HG03442 (cell line): ENCODE measurements around the gene PITX3.

Experiments used
- ATAC-seq: cut with Tn5 transposase; IDR thresholded peaks from one replicate; pipeline ENCODE4 v1.9.1; 2021; ENCODE audit warnings: mild to moderate bottlenecking, moderate library complexity; ENCODE audit not compliant: unreplicated experiment

PITX3 gene

GRCh38 chr10:102241444-102242117 lies at the start of gene PITX3:
Gene PITX3 (minus strand): TSS chr10:102241512. CDS start chr10:102232080, 9,432 bp downstream.
- peak; percentile 36 for ATAC-seq

GRCh38 chr10:102289840-102290239 lies 48.5 kb upstream of the PITX3 start:
- no peak for ATAC-seq

GRCh38 chr10:102289356-102289755 lies 48.0 kb upstream of the PITX3 start:
- ATAC-seq = no peak

- ATAC-seq = no peak
These were observed 46.7 kb upstream of the PITX3 start for GRCh38 chr10:102287991-102288390.

GRCh38 chr10:102287538-102287937 lies 46.2 kb upstream of the PITX3 start:
- ATAC-seq = no peak

- no peak for ATAC-seq
These were observed 44.9 kb upstream of the PITX3 start for GRCh38 chr10:102286216-102286615.

GRCh38 chr10:102285133-102285532 lies 43.8 kb upstream of the PITX3 start:
- ATAC-seq = no peak

- no peak for ATAC-seq
These were observed 43.2 kb upstream of the PITX3 start for GRCh38 chr10:102284531-102284930.

GRCh38 chr10:102283890-102284289 lies 42.6 kb upstream of the PITX3 start:
- no peak for ATAC-seq

GRCh38 chr10:102283488-102283887 lies 42.2 kb upstream of the PITX3 start:
- ATAC-seq = no peak

GRCh38 chr10:102281102-102281487 lies 39.8 kb upstream of the PITX3 start:
- no peak for ATAC-seq

- ATAC-seq = no peak
These were observed 39.2 kb upstream of the PITX3 start for GRCh38 chr10:102280397-102281101.

- no peak for ATAC-seq
These were observed 37.8 kb upstream of the PITX3 start for GRCh38 chr10:102279104-102279503.

GRCh38 chr10:102275343-102275742 lies 34.0 kb upstream of the PITX3 start:
- ATAC-seq = no peak

GRCh38 chr10:102274062-102274461 lies 32.8 kb upstream of the PITX3 start:
- ATAC-seq = no peak

GRCh38 chr10:102269017-102269416 lies 27.7 kb upstream of the PITX3 start:
- ATAC-seq = no peak

GRCh38 chr10:102268375-102268888 lies 27.1 kb upstream of the PITX3 start:
- no peak for ATAC-seq

- no peak for ATAC-seq
These were observed 26.4 kb upstream of the PITX3 start for GRCh38 chr10:102267748-102268147.

GRCh38 chr10:102266670-102267069 lies 25.4 kb upstream of the PITX3 start:
- ATAC-seq = no peak

- no peak for ATAC-seq
These were observed 23.1 kb upstream of the PITX3 start for GRCh38 chr10:102264371-102264770.

- no peak for ATAC-seq
These were observed 21.5 kb upstream of the PITX3 start for GRCh38 chr10:102262744-102263370.

- ATAC-seq = no peak
These were observed 20.5 kb upstream of the PITX3 start for GRCh38 chr10:102261842-102262241.
